AG09309 (cell line): ENCODE data around the gene UBE2L6.

ENCODE experiments used
- DNase-seq: peaks from one replicate; pipeline ENCODE4 v3.0.0-alpha.2; 2010; ENCODE audit warnings: low read depth
- H3K4me3 ChIP-seq: 2 replicates; pipeline ENCODE4 v1.5.1; 2011; ENCODE audit warnings: mild to moderate bottlenecking, low read depth, low read length, moderate library complexity; ENCODE audit not compliant: control insufficient read depth
- CTCF ChIP-seq: IDR thresholded peaks from 2 replicates; pipeline ENCODE4 v1.5.1; 2011; ENCODE audit warnings: mild to moderate bottlenecking, low read depth, low read length, inconsistent platforms; ENCODE audit not compliant: insufficient read depth, control insufficient read depth; ENCODE audit errors: missing control alignments

Gene UBE2L6

GRCh38 chr11:57556041-57556440 lies 11.4 kb downstream of the UBE2L6 start:
- no peak for TF ChIP-seq CTCF
- DNase-seq, result no peak
- H3K4me3 ChIP-seq, result no peak overlapping the region

- no peak for TF ChIP-seq CTCF
- H3K4me3 ChIP-seq, result no peak overlapping the region
- no peak for DNase-seq
Measured at GRCh38 chr11:57555393-57555792, 12.1 kb downstream of the UBE2L6 start.

- no peak overlapping the region for H3K4me3 ChIP-seq
- TF ChIP-seq CTCF, result no peak
- no peak for DNase-seq
Measured at GRCh38 chr11:57552479-57552878, 15.0 kb downstream of the UBE2L6 start.

GRCh38 chr11:57551941-57552340 lies 15.5 kb downstream of the UBE2L6 start:
- no peak for DNase-seq
- no peak for TF ChIP-seq CTCF
- no peak overlapping the region for H3K4me3 ChIP-seq

- DNase-seq, result no peak
- TF ChIP-seq CTCF, result no peak
- H3K4me3 ChIP-seq, result no peak overlapping the region
Measured at GRCh38 chr11:57549983-57550382, 17.5 kb downstream of the UBE2L6 start.

GRCh38 chr11:57547854-57548377 lies 19.6 kb downstream of the UBE2L6 start:
- TF ChIP-seq CTCF, result no peak
- H3K4me3 ChIP-seq, result no peak overlapping the region
- DNase-seq, result no peak
